GM10266 (cell line): ENCODE data around the gene S1PR2.

ENCODE experiments used
- DNase-seq: peaks from one replicate; pipeline ENCODE4 v3.0.0; 2012; ENCODE audit errors: extremely low spot score
- TF ChIP-seq, protein P1 (sequence below): IDR thresholded peaks from 2 replicates; pipeline ENCODE4 v1.5.1; 2012; ENCODE audit warnings: mild to moderate bottlenecking, low read depth; ENCODE audit not compliant: control insufficient read depth, insufficient read depth; ENCODE audit errors: missing control alignments

S1PR2 gene

DNA sequence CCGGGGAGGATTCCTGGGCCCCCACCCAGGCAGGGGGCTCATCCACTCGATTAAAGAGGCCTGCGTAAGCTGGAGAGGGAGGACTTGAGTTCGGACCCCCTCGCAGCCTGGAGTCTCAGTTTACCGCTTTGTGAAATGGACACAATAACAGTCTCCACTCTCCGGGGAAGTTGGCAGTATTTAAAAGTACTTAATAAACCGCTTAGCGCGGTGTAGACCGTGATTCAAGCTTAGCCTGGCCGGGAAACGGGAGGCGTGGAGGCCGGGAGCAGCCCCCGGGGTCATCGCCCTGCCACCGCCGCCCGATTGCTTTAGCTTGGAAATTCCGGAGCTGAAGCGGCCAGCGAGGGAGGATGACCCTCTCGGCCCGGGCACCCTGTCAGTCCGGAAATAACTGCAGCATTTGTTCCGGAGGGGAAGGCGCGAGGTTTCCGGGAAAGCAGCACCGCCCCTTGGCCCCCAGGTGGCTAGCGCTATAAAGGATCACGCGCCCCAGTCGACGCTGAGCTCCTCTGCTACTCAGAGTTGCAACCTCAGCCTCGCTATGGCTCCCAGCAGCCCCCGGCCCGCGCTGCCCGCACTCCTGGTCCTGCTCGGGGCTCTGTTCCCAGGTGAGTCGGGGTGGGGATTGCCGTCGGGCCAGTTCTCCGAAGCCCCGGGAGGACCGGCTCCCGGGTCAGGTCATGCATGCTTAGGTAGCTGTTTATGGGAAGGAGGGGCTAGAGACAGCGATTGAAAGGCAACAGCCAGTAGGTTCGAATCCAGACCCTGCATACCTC is 39.7 kb upstream of the S1PR2 start, which contains the start of gene ICAM1:
Gene ICAM1, plus strand, starts transcription at position 505 of the 779 bp plus-strand sequence. Its CDS starts 40 bp downstream, at position 545.
- TF ChIP-seq, protein P1, sequence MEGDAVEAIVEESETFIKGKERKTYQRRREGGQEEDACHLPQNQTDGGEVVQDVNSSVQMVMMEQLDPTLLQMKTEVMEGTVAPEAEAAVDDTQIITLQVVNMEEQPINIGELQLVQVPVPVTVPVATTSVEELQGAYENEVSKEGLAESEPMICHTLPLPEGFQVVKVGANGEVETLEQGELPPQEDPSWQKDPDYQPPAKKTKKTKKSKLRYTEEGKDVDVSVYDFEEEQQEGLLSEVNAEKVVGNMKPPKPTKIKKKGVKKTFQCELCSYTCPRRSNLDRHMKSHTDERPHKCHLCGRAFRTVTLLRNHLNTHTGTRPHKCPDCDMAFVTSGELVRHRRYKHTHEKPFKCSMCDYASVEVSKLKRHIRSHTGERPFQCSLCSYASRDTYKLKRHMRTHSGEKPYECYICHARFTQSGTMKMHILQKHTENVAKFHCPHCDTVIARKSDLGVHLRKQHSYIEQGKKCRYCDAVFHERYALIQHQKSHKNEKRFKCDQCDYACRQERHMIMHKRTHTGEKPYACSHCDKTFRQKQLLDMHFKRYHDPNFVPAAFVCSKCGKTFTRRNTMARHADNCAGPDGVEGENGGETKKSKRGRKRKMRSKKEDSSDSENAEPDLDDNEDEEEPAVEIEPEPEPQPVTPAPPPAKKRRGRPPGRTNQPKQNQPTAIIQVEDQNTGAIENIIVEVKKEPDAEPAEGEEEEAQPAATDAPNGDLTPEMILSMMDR = peak; percentile 19
- peak; percentile 78 for DNase-seq

- peak; percentile 69 for DNase-seq
- TF ChIP-seq, protein P1 = no peak
Measured at GRCh38 chr19:10270180-10270615, 39.1 kb upstream of the S1PR2 start.

DNA sequence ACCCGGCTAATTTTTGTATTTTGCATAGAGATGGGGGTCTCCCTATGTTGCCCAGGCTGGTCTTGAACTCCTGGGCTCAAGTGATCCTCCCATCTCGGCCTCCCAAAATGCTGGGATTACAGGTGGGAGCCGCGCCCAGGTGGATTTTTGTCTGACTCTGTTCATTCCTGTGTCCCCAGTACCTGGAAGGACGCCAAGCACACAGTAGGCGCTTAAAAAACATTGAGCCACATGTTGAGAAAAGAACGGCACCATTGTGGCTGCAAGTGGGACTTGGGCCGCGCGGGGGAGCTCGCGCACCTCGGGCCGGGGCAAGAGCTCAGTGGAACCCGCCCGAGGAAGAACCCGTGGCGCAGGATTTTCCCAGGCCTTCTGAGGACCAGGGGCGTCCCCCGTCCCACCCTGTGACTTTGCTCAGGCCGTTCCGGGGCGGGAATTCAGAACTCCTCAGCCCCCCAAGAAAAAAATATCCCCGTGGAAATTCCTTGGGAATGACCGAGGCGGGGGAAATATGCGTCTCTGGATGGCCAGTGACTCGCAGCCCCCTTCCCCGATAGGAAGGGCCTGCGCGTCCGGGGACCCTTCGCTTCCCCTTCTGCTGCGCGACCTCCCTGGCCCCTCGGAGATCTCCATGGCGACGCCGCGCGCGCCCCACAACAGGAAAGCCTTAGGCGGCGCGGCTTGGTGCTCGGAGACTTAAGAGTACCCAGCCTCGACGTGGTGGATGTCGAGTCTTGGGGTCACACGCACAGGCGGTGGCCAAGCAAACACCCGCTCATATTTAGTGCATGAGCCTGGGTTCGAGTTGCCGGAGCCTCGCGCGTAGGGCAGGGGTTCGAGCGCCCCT is 38.4 kb upstream of the S1PR2 start:
- TF ChIP-seq, protein P1 = peak; percentile 97
- peak; percentile 77 for DNase-seq

- TF ChIP-seq, protein P1 = no peak
- DNase-seq = no peak
Measured at GRCh38 chr19:10268071-10268470, 36.9 kb upstream of the S1PR2 start.

GRCh38 chr19:10266706-10267105 is 35.6 kb upstream of the S1PR2 start:
- no peak for DNase-seq
- TF ChIP-seq, protein P1 = no peak

- TF ChIP-seq, protein P1 = no peak
- no peak for DNase-seq
Measured at GRCh38 chr19:10262771-10263170, 31.6 kb upstream of the S1PR2 start.
